NCI-H2107 treated with DMSO at 0.1 percent for 48 hours (cell line): ENCODE results near the gene STK40.

Experiments
- DNase-seq: peaks from one replicate; lab custom pipeline; 2025; ENCODE audit not compliant: unreplicated experiment; lab: John Stamatoyannopoulos, UW

The STK40 gene

GRCh38 chr1:36346741-36347370, 38.9 kb downstream of the STK40 start:
- DNase-seq: no peak

DNA sequence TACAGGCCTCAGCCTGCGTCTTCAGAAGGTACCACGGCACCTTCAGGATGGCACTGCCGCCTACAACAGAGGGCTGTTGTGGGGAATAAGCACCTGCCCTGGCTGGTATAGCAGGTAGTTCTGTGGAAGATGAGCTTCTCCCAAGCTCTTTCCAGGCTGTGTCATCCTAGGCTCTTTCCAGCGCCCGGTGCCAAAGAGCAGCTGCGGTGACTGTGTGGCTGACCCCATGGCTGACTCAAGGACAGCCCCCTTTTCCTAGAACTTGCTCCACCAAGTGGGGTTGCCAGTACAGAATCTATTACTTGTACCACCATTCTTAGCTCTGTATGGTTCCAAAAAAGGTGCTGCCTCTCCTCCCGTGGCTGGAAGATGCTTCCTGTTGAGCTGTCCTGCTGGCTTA, 40.4 kb downstream of the STK40 start:
- DNase-seq: no peak

DNA sequence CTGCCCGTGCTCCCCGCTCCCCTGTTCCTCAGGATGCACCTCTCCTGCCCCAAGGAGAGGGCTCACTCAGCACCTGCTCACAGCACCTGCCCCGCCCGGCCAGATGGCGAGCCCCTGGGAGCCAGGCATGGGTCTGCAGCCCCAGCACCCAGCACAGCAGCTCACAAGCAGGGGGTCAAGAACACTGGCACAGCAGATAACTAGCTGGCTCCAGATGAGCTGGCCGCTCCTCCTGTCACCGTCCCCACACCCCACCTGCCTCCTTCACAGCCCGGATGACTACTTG, 41.4 kb downstream of the STK40 start:
- DNase-seq: no peak

DNA sequence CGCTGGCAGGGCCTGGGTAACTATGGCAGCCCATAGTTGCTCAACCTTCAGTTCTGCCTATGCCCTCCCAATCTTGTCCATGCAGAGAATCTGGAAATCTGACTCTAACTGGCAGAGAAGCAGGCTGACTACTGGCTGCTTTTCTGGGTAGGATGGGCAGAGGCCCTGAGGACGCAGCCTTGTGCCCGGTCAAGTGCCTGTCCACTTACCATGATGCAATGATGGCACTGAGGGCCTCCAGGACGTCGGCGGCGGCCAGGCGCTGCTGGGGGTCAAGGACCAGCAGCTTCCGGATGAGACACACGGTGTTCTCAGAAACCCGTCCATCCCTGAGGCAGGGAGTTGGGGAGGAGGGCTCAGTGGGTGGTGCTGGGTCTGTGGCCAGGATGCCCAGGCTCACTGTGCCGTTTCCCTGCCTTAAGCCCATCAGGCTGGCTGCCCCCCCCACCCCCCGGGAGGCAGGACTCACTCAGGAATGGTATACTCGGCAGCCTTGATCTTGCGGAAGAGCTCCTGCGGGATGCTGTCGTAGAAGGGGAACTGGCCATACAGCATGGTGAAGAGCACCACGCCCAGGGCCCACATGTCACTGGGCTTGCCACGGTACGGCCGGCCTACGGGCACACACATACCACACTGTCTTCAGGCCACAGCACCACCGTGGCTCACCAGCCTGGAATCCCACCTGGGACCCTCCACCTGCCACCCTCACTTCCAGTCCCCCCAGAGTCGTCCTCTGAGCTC, 41.9 kb downstream of the STK40 start:
- no peak for DNase-seq

GRCh38 chr1:36342426-36343185, 43.1 kb downstream of the STK40 start:
- peak; percentile 20 for DNase-seq

DNA sequence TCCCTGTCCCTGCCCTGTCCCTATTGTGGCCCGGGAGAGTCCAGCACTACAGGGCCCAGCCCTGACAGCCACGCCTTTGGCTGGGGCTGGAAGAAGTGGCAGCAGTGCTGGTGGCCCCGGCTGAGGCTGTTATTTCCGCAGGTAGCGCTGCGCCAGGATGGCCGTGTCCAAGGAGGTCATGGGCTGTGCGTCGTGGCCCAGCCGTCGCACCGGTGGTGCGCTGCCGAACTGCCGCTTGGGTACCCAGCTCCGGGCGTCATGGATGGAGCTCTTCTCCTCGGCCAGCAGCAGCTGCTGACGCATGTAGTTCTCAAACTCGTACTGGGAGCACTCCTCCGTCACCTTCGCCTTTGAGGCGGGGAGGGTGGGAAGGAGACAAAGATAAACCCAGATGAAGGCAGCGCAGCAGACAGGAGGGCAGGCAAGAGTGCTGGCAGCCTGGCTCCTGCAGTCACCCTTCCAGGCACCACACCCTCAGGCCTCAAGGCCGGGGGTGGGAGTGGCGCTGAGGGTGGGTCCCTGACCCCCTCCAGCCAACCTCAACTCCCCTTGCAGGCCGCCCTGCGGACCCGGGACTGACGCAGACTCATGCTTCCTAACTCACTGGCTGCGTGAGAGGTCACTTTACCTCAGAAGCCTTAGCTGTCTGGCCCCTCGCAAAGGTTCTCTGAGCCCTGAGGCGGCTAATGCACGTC, 44.0 kb downstream of the STK40 start:
- DNase-seq: no peak

DNA sequence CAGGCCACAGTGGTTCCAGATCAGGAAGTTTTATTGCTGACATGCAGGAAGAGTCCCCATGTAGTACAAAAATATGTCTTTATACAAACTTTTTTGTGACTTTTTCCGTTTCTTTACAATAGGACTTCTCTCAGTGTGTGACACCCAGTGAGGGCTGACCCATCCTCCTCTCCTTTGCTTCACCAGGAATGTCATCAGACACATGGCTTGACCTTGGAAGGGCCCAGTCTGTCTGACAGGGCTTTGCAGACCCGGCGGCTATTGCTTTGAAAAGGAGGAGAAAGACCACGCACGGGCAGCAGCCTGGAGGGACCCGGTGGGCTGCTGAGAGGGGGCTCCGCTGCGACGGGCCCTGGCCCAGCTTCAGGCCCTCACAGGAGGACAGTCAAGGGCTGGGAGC, 46.1 kb downstream of the STK40 start:
- no peak for DNase-seq

DNA sequence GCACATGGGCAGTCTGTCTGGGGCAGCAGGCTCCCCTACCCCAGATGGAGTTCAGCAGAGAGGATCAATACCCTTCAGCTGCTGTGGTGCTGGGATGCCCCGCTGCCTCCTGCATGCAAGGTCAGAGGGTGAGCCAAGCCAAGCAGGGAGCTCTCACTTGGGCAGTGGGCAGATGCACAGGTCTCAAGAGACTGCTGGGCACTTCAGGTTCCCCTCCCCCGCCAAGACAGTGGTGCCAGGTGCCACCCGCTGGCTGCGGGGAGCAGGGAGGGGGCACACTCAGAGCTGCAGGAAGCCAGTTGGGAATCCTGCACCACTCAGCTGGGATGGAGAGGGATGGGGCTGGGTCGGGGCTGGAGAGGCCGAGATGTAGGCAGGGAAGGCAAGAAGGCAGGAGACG, 46.5 kb downstream of the STK40 start:
- no peak for DNase-seq

- no peak for DNase-seq
These were observed 47.9 kb downstream of the STK40 start for GRCh38 chr1:36337830-36338229.

- DNase-seq: no peak
These were observed 54.8 kb downstream of the STK40 start for GRCh38 chr1:36330940-36331339.

- no peak for DNase-seq
These were observed 55.9 kb downstream of the STK40 start for GRCh38 chr1:36329817-36330216.

DNA sequence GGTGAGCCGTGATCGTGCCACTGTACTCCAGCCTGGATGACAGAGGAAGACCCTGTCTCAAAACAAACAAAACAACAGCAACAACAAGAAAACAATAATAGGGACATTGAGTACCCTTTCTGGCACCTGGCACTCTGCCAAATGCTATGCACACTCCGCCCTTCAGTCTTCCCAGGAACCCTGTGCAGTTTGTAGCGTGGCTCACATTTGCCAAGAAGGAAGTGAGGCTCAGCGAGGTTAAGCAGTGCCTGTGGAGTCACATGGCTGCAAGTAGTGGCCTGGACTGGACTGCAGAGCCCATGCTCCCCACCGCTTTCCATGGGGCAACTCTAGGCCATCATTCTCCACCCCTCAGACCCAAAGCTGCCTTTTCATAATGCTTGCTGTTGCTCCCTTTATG, 57.0 kb downstream of the STK40 start:
- no peak for DNase-seq

- DNase-seq: no peak
These were observed 57.6 kb downstream of the STK40 start for GRCh38 chr1:36328088-36328480.

DNA sequence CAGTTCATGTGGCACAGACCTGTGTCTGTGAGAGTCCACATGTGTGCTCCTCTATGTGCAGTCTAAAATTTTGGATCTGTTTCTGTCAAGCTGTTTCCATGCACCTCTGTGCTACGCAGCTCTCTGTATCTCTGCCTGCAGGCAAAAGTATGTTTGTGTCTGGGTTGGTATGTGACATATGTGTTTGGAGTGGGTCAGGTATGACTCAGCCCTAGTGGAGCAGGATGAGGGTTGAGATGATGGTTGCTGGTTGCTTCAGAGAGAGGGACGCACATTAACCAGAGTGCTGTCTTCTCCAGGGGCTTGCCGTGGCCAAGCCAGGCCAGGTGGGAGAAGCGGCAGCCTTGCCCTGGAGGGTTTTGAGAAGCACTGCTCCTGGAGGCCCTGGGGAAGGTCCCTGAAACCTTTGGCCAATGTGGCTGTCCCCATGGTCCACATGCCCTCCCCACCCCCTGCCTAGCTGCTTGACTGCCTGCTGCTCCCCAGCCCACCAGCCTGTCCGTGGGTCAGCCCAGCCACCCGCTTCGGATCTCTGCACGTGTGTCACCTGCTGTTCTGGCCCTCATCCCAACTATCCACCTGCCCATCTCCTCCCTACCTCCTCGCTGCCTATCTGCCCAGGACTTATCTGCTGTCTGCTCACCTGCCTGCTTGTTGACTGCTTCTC, 58.2 kb downstream of the STK40 start:
- DNase-seq: no peak

- DNase-seq: no peak
These were observed 59.2 kb downstream of the STK40 start for GRCh38 chr1:36326499-36326898.

- no peak for DNase-seq
These were observed 61.4 kb downstream of the STK40 start for GRCh38 chr1:36324353-36324703.

DNA sequence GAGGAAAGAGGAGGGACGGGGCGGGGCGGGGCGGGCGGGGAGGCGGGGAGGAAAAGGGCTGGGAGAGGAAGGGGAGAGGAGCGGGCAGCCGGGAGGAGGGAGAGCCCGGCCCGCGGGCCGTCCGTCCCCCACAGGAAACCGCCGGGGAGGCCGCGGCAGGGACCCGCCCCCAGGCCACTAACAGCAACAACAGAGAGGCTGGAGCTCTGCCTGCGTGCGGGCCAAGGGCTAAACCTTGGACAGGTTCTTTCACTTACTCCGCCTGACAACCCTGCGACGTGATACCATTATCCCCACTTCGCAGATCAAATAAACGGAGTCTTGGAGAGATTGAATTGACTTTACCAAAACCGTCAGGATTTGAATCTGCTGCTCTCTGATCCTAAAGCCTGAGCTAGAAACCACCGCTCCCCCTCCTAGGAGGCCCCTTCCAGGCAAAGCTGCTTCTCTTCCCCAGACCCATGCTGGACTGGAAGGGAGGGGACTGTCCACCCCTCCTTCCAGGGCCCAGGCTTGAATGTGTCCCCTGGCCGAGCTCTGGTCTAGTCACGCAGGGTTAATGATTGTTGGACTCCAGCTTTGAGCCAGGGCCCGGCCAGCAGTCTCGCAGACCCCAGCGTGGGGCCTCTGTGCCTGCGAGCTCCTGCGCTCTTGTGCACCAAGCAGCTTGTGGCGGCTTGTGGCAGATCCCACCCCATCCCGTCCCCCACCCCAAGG, 61.9 kb downstream of the STK40 start, which contains the start of gene EVA1B:
Gene EVA1B (minus strand): TSS at position 10 of the 717 bp plus-strand sequence. CDS start 608 bp downstream, outside the sequence.
- DNase-seq: no peak

GRCh38 chr1:36322786-36323635, 62.7 kb downstream of the STK40 start:
- DNase-seq: no peak

DNA sequence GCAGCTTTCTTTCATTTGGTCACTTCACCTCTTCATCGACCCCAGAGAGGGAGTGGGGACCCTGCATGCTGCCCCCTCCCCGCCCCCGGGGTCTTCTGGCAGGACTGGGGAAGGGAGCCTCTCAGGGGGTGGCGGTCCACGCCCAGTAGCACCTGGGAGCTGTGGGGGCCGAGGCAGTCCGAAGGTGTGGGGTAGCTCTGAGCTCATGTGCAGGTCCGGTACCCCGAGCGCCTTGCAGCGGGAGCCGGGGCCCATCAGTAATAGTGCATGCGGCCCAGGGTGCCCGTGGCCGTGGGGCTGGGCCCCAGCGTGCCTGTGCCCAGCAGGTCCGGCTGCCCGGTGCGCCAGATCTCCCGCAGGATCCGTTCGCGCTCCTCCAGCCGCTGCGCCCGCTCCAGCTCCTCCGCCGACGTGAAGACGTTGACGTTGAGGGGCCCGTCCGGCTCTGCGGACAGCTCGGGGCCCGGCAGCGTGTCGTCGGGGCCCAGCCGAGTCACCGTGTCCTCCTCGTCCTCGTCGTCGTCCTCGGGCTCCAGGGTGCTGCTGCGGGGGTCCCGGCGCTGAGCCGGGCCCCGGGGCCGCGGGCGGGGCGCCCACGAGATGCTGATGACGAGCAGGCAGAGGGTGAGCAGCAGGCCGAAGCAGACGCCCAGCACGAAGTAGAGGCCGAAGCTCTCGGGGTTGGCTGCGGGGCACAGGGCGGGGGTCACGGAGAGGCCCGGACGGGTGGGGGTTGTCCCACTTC, 63.5 kb downstream of the STK40 start:
- DNase-seq: no peak
